Panc1 (cell line): ENCODE data around the gene ROBO1. TPM values are rescaled to one million over a fixed set of nuclear protein-coding genes. Genes with fewer than 3 reads are reported as not detected.

Experiments used
- ATAC-seq: fragments of 200-7000 bp; cut with Tn5 transposase; 2 replicates; pipeline ENCODE4 v1.9.1; 2020; ENCODE audit warnings: mild to moderate bottlenecking, moderate library complexity
- BruUV-seq: library from RNA; stranded (reverse); fragments of 400-500 nt; replicated peaks from 2 replicates; lab custom pipeline; 2021; lab: Mats Ljungman, UMichigan
- CTCF ChIA-PET: fragments of 300-600 bp; sonication (Branson Sonifier 250); formaldehyde crosslinking; loops from one replicate; lab custom pipeline; 2022; ENCODE audit warnings: antibody characterized with exemption; lab: Charles Lee
- POLR2A ChIA-PET: fragments of 300-600 bp; sonication (Branson Sonifier 250); formaldehyde crosslinking; loops from one replicate; lab custom pipeline; 2022; ENCODE audit warnings: antibody characterized with exemption; lab: Charles Lee
- DNase-seq: peaks from one replicate; pipeline ENCODE4 v3.0.0-alpha.2; 2010; ENCODE audit warnings: low read depth, low spot score
- H3K27ac ChIP-seq: 2 replicates; pipeline ENCODE4 v1.5.1; 2011; ENCODE audit warnings: mild to moderate bottlenecking, low read length, inconsistent platforms
- H3K27me3 ChIP-seq: fragments of 200-500 bp; sonication (Bioruptor generic); 2 replicates; pipeline ENCODE4 v1.6.0; 2014; ENCODE audit warnings: low read length, inconsistent platforms; ENCODE audit not compliant: control insufficient read depth, insufficient read depth
- H3K36me3 ChIP-seq: fragments of 200-500 bp; sonication (Bioruptor generic); 2 replicates; pipeline ENCODE4 v1.5.1; 2014; ENCODE audit warnings: inconsistent platforms, mild to moderate bottlenecking, low read length, moderate library complexity; ENCODE audit not compliant: control insufficient read depth, insufficient read depth
- H3K4me1 ChIP-seq: 2 replicates; pipeline ENCODE4 v1.5.1; 2011; ENCODE audit warnings: inconsistent platforms, mild to moderate bottlenecking, low read length, moderate library complexity; ENCODE audit not compliant: control insufficient read depth, insufficient read depth
- H3K4me3 ChIP-seq, 2 experiments: 2 replicates each; pipeline ENCODE4 v1.5.1; 2011 to 2012; ENCODE audit warnings: low read depth in 2 of 2, low read length in 2 of 2, mild to moderate bottlenecking in 2 of 2, inconsistent platforms in 1 of 2, moderate library complexity in 1 of 2
- H3K9me3 ChIP-seq: fragments of 200-500 bp; sonication (Bioruptor generic); 2 replicates; pipeline ENCODE4 v1.5.1; 2014; ENCODE audit warnings: low read depth, mild to moderate bottlenecking, inconsistent platforms, low read length, moderate library complexity; ENCODE audit not compliant: control insufficient read depth, insufficient read depth
- CTCF ChIP-seq: fragments of 450-650 bp; IDR thresholded peaks from 2 replicates; pipeline ENCODE4 v1.5.1; 2017; ENCODE audit warnings: mild to moderate bottlenecking
- POLR2AphosphoS5 ChIP-seq: IDR thresholded peaks from 2 replicates; pipeline ENCODE4 v1.6.1; 2012; ENCODE audit warnings: mild to moderate bottlenecking, low read depth, low read length, moderate library complexity
- SIN3A ChIP-seq: IDR thresholded peaks from 2 replicates; pipeline ENCODE4 v1.6.1; 2012; ENCODE audit warnings: low read depth, mild to moderate bottlenecking, low read length, moderate library complexity, borderline replicate concordance; ENCODE audit not compliant: insufficient read depth
- TCF7L2 ChIP-seq: IDR thresholded peaks from 2 replicates; pipeline ENCODE4 v1.6.1; 2011; ENCODE audit warnings: mild to moderate bottlenecking, low read depth, low read length, inconsistent platforms
- in situ Hi-C: cut with HindIII; loops from 2 replicates; pipeline ENCODE4 v1.10.0; 2016; ENCODE audit warnings: low sequenced_read_pairs, low pct_unique_long_range_greater_than_20kb
- intact Hi-C: fragments of 100-400 bp; cut with micrococcal nuclease; formaldehyde crosslinking; loops from one replicate; pipeline ENCODE4 v1.10.0; 2022; ENCODE audit not compliant: unreplicated experiment
- total RNA-seq: library from RNA; stranded (reverse); gene quantifications from one replicate; pipeline ENCODE4 v1.2.1, GENCODE V29; 2021; ENCODE audit not compliant: unreplicated experiment
- TF ChIP-seq, protein P1 (sequence below), 2 experiments: IDR thresholded peaks; 2 replicates each; pipeline ENCODE4 v1.6.1; 2011 to 2012; ENCODE audit warnings: low read depth in 2 of 2, control low read depth in 1 of 2, low read length in 1 of 2, mild to moderate bottlenecking in 1 of 2, moderate library complexity in 1 of 2; ENCODE audit not compliant: insufficient read depth in 1 of 2

The ROBO1 gene
- total RNA-seq, 1 experiment from 2014 or later, result 61.6 TPM

- H3K4me1 ChIP-seq, result peaks cover 2% of the 10 kb centered on the region; the same call in 1 of the 2 replicates
- intact Hi-C loops, result no loop called here
- no peaks in the 10 kb centered on the region for H3K9me3 ChIP-seq
- no peak for ATAC-seq
- no peaks in the 10 kb centered on the region for H3K36me3 ChIP-seq
- DNase-seq, result no peak
- no TSS peak for BruUV-seq
- in situ Hi-C loops, result no loop called here
- H3K27ac ChIP-seq, result no peak overlapping the region
- ChIA-PET CTCF (no interaction called here), POLR2A (no interaction called here)
- no peak overlapping the region for H3K4me3 ChIP-seq
- H3K27me3 ChIP-seq, result no peaks in the 10 kb centered on the region
- TF ChIP-seq CTCF, result no peak
- no peak for TF ChIP-seq SIN3A
- no peak for TF ChIP-seq POLR2AphosphoS5
- TF ChIP-seq, protein P1, sequence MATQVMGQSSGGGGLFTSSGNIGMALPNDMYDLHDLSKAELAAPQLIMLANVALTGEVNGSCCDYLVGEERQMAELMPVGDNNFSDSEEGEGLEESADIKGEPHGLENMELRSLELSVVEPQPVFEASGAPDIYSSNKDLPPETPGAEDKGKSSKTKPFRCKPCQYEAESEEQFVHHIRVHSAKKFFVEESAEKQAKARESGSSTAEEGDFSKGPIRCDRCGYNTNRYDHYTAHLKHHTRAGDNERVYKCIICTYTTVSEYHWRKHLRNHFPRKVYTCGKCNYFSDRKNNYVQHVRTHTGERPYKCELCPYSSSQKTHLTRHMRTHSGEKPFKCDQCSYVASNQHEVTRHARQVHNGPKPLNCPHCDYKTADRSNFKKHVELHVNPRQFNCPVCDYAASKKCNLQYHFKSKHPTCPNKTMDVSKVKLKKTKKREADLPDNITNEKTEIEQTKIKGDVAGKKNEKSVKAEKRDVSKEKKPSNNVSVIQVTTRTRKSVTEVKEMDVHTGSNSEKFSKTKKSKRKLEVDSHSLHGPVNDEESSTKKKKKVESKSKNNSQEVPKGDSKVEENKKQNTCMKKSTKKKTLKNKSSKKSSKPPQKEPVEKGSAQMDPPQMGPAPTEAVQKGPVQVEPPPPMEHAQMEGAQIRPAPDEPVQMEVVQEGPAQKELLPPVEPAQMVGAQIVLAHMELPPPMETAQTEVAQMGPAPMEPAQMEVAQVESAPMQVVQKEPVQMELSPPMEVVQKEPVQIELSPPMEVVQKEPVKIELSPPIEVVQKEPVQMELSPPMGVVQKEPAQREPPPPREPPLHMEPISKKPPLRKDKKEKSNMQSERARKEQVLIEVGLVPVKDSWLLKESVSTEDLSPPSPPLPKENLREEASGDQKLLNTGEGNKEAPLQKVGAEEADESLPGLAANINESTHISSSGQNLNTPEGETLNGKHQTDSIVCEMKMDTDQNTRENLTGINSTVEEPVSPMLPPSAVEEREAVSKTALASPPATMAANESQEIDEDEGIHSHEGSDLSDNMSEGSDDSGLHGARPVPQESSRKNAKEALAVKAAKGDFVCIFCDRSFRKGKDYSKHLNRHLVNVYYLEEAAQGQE (IDR thresholded peaks at IDR 0.05; ENCODE audit: insufficient read depth in 1 of 2, low read depth in 2 of 2, low read length in 1 of 2), result no peak
- TF ChIP-seq TCF7L2, result no peak
Measured at GRCh38 chr3:79005084-79005483, 762.7 kb downstream of the ROBO1 start.

DNA sequence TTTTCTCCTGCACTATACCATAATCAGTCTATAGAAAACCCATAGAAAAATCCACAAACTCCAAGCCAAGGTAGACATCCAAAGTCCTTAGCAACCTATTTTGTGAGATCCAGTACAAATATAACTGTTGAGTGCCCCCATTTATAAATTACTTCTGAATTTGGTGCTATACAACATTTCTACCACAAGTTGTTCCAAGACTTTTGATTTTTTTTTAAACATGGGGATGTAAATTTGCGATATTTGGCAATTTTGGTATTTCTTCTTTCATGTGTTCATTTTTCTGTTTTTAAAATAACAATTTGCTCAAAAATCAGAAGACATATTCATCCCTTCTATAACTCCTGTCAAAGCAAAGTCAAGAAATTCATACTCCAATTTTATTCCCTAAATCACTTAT lies 763.8 kb downstream of the ROBO1 start:
- Histone ChIP-seq H3K27ac (no peak overlapping the region), H3K36me3 (no peaks in the 10 kb centered on the region), H3K9me3 (no peaks in the 10 kb centered on the region), H3K27me3 (no peaks in the 10 kb centered on the region), H3K4me1 (peaks cover 2% of the 10 kb centered on the region; the same call in 1 of the 2 replicates), H3K4me3 (no peak overlapping the region)
- in situ Hi-C loops, result no loop called here
- intact Hi-C loops, result no loop called here
- ATAC-seq (no peak), DNase-seq (no peak)
- BruUV-seq, result no TSS peak
- POLR2A ChIA-PET, result no interaction called here
- CTCF ChIA-PET, result no interaction called here
- TF ChIP-seq CTCF (no peak), POLR2AphosphoS5 (no peak), SIN3A (no peak), TCF7L2 (no peak)
- TF ChIP-seq, protein P1 (IDR thresholded peaks at IDR 0.05; ENCODE audit: insufficient read depth in 1 of 2, low read depth in 2 of 2, low read length in 1 of 2), result no peak
